Loucy (cell line): ENCODE results near the gene ITPRIP.

ENCODE experiments used
- EZH2phosphoT487 ChIP-seq: fragments of 200-600 bp; IDR thresholded peaks from 2 replicates; pipeline ENCODE4 v1.6.1; 2018; ENCODE audit warnings: antibody characterized with exemption, mild to moderate bottlenecking, moderate library complexity, borderline replicate concordance
- TF ChIP-seq, protein P1 (sequence below): fragments of 200-600 bp; sonication (generic); conservative IDR thresholded peaks from 2 replicates; pipeline ENCODE4 v1.5.1; 2014; ENCODE audit warnings: mild to moderate bottlenecking, antibody characterized with exemption, low read length

DNA sequence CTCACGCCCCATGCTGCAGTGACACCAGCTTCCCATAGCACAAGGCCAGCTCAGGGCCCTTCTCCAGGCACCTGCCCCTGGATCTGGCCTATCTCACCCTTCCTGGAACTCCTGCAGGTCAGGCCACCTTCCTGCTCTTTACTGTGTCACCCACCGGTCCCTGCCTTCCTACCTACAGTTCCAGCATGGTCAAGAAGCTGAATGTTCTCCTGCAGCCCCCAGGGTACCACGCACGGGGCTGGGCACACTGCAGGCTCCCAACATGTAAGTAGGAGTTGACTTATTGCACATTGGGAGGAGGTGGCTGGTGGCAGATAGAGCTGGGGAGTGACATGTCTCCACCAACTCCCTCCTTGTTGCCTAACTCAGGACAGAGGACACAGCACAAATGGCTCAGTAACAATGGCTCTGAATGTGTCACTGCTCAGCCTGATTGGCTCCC, 14.5 kb downstream of the ITPRIP start:
- TF ChIP-seq, protein P1, sequence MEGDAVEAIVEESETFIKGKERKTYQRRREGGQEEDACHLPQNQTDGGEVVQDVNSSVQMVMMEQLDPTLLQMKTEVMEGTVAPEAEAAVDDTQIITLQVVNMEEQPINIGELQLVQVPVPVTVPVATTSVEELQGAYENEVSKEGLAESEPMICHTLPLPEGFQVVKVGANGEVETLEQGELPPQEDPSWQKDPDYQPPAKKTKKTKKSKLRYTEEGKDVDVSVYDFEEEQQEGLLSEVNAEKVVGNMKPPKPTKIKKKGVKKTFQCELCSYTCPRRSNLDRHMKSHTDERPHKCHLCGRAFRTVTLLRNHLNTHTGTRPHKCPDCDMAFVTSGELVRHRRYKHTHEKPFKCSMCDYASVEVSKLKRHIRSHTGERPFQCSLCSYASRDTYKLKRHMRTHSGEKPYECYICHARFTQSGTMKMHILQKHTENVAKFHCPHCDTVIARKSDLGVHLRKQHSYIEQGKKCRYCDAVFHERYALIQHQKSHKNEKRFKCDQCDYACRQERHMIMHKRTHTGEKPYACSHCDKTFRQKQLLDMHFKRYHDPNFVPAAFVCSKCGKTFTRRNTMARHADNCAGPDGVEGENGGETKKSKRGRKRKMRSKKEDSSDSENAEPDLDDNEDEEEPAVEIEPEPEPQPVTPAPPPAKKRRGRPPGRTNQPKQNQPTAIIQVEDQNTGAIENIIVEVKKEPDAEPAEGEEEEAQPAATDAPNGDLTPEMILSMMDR = no peak
- no peak for TF ChIP-seq EZH2phosphoT487
